ENCODE results near the gene VARS1. TPM values are rescaled to one million over a fixed set of nuclear protein-coding genes. Genes with fewer than 3 reads are reported as not detected.
A peak's percentile ranks its signal among the peaks of the same experiment; 100 is the strongest.
"Not testable (repeated sequence)": the region's sequence is repeated elsewhere in the genome, so short reads cannot be mapped to it uniquely, and the experiment has no call there.

VARS1 gene
- polyA plus RNA-seq, 2 of the 4 experiments (the other 2 are of a cell fraction) = 17.7 to 57.2 TPM

DNA sequence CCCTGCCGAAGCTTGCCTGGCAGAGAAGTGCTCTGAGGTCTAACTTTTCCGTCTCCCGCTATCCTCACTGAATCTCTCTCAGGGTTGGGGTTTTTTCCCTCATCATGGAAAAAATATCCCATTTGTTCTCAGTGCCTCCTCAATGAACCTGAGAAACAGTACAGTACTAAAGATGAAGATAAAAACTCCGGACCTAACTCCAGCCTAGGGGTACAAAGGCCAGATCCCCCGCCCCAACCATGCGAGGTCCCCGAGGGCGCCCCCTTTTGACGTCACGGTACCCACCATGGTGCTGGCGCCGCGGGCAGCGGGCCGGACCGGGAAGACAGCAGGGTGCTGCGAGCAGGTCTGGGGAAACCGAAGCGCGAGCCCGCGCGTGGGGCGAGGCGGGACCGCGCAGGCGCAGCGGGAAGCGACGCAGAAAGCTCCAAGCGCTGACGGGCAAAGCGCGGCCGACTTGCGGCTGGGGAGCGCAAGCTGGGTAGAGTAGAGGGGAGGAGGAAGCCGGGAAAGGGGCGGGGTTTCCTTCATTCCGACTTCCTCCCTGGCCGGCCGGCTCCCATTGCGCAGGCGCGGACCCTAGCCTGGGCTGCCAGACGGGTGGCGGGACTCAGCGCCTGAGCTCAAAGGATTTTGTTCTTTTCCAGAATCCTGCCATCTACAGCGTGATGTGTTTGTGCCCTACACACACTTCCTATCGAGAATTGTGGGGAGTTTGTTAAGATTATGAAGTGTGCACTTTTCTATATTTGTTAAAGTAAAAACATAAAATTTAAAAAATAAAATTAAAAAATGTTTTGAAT, 11.1 kb upstream of the VARS1 start, which contains the start of gene LSM2 (continued):
- TF ChIP-seq, protein P1, sequence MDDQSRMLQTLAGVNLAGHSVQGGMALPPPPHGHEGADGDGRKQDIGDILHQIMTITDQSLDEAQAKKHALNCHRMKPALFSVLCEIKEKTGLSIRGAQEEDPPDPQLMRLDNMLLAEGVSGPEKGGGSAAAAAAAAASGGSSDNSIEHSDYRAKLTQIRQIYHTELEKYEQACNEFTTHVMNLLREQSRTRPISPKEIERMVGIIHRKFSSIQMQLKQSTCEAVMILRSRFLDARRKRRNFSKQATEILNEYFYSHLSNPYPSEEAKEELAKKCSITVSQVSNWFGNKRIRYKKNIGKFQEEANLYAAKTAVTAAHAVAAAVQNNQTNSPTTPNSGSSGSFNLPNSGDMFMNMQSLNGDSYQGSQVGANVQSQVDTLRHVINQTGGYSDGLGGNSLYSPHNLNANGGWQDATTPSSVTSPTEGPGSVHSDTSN (IDR thresholded peaks at IDR 0.05) = no peak
- TF ChIP-seq CHD2 (IDR thresholded peaks at IDR 0.05; ENCODE audit: low read length, partially characterized antibody) (no peak), RAD21 (conservative IDR thresholded peaks at IDR 0.05 in 1 of 2, IDR thresholded peaks at IDR 0.05 in 1 of 2) (no peak; a peak in 1 of 5 replicates), POLR2A (IDR thresholded peaks at IDR 0.05; ENCODE audit: low read length) (peak; percentile 40), HOXA7 (CRISPR knock-in tag; IDR thresholded peaks at IDR 0.05) (no peak), HOXB13 (CRISPR knock-in tag; IDR thresholded peaks at IDR 0.05; ENCODE audit: low read depth) (no peak), SREBF2 (IDR thresholded peaks at IDR 0.05) (no peak), ZC3H11A (IDR thresholded peaks at IDR 0.05) (no peak), FOSB (CRISPR knock-in tag; IDR thresholded peaks at IDR 0.05) (no peak), CEBPB (IDR thresholded peaks at IDR 0.05) (no peak), KDM5A (IDR thresholded peaks at IDR 0.05) (no peak), ZSCAN20 (CRISPR knock-in tag; IDR thresholded peaks at IDR 0.05) (no peak), JUNB (IDR thresholded peaks at IDR 0.05) (no peak), BHLHE40 (IDR thresholded peaks at IDR 0.05; ENCODE audit: low read depth, low read length) (no peak), MYC (IDR thresholded peaks at IDR 0.05; ENCODE audit: borderline replicate concordance, low read length) (no peak), TP53 (CRISPR knock-in tag; IDR thresholded peaks at IDR 0.05) (no peak)
- TF ChIP-seq, protein P2, sequence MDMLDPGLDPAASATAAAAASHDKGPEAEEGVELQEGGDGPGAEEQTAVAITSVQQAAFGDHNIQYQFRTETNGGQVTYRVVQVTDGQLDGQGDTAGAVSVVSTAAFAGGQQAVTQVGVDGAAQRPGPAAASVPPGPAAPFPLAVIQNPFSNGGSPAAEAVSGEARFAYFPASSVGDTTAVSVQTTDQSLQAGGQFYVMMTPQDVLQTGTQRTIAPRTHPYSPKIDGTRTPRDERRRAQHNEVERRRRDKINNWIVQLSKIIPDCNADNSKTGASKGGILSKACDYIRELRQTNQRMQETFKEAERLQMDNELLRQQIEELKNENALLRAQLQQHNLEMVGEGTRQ (IDR thresholded peaks at IDR 0.05) = no peak
- TF ChIP-seq, protein P3, sequence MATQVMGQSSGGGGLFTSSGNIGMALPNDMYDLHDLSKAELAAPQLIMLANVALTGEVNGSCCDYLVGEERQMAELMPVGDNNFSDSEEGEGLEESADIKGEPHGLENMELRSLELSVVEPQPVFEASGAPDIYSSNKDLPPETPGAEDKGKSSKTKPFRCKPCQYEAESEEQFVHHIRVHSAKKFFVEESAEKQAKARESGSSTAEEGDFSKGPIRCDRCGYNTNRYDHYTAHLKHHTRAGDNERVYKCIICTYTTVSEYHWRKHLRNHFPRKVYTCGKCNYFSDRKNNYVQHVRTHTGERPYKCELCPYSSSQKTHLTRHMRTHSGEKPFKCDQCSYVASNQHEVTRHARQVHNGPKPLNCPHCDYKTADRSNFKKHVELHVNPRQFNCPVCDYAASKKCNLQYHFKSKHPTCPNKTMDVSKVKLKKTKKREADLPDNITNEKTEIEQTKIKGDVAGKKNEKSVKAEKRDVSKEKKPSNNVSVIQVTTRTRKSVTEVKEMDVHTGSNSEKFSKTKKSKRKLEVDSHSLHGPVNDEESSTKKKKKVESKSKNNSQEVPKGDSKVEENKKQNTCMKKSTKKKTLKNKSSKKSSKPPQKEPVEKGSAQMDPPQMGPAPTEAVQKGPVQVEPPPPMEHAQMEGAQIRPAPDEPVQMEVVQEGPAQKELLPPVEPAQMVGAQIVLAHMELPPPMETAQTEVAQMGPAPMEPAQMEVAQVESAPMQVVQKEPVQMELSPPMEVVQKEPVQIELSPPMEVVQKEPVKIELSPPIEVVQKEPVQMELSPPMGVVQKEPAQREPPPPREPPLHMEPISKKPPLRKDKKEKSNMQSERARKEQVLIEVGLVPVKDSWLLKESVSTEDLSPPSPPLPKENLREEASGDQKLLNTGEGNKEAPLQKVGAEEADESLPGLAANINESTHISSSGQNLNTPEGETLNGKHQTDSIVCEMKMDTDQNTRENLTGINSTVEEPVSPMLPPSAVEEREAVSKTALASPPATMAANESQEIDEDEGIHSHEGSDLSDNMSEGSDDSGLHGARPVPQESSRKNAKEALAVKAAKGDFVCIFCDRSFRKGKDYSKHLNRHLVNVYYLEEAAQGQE (IDR thresholded peaks at IDR 0.05) = no peak
- TF ChIP-seq, protein P4, sequence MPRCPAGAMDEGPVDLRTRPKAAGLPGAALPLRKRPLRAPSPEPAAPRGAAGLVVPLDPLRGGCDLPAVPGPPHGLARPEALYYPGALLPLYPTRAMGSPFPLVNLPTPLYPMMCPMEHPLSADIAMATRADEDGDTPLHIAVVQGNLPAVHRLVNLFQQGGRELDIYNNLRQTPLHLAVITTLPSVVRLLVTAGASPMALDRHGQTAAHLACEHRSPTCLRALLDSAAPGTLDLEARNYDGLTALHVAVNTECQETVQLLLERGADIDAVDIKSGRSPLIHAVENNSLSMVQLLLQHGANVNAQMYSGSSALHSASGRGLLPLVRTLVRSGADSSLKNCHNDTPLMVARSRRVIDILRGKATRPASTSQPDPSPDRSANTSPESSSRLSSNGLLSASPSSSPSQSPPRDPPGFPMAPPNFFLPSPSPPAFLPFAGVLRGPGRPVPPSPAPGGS (IDR thresholded peaks at IDR 0.05) = 0 out of 3 replicates have a peak, but pooled peaks have one; percentile 68

DNA sequence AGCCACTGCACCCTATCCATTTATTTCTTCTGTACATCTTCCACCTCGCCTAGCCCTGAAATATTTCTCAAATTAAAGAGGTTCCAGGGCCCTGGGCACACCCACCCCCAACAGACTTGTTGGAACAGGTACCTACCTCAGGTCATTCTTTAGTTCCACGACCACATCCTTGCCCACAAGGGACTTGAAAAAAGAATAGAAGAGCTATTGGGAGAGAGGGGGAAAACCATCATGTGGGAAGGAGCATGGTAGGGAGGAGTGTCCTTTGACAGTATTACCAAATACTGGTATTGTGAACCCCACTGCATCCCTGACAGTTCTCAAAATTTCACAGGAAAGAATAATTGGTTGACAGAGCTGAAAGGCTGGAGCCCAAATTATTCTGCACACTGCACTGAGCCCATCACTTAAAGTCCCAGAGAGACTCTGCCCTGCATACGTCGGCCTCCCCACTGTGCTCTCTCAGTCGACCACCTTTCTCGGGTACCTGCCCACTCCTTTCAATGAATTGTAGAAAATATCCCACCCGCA, 10.5 kb upstream of the VARS1 start:
- peak; percentile 49 to 50; a peak in 4 of 6 replicates for ATAC-seq
- Histone ChIP-seq H3K4me3 (peak overlapping the region; percentile 56), H3K27ac (peak overlapping the region; percentile 84 to 92), H3K4me2 (peak overlapping the region; percentile 75), H3K4me1 (peaks cover 12% of the 10 kb centered on the region), H3K9me3 (no peaks in the 10 kb centered on the region)
- TF ChIP-seq ZFP36 (IDR thresholded peaks at IDR 0.05; ENCODE audit: borderline replicate concordance, partially characterized antibody) = no peak
- TF ChIP-seq ESRRA (IDR thresholded peaks at IDR 0.05; ENCODE audit: borderline replicate concordance, low read length) = no peak
- TF ChIP-seq MAFK (IDR thresholded peaks at IDR 0.05; ENCODE audit: partially characterized antibody) = no peak
- TF ChIP-seq ZNF302 (CRISPR knock-in tag; IDR thresholded peaks at IDR 0.05) = no peak
- FAIRE-seq = no peak
- no peak for DNase-seq (ENCODE audit: low read depth in 1 of 2, low spot score in 1 of 2)
- ChIA-PET POLR2A (interaction anchor here (0.5 to 2.2 kb wide), 4 partner anchors 9 to 21 kb away, joined by 3 to 54 read pairs (median 18); partner anchors contain the start of genes HSPA1A, HSPA1B, HSPA1L and VARS1), CTCF (interaction anchor here (0.8 to 4.1 kb wide), 9 partner anchors 10 to 78 kb away, joined by 3 to 27 read pairs (median 5); partner anchors contain the start of genes DDAH2 and VARS1)
- 17% methylated on average over 7 of the region's 7 CpGs for WGBS (ENCODE audit: missing lambda C conversion rate)

DNA sequence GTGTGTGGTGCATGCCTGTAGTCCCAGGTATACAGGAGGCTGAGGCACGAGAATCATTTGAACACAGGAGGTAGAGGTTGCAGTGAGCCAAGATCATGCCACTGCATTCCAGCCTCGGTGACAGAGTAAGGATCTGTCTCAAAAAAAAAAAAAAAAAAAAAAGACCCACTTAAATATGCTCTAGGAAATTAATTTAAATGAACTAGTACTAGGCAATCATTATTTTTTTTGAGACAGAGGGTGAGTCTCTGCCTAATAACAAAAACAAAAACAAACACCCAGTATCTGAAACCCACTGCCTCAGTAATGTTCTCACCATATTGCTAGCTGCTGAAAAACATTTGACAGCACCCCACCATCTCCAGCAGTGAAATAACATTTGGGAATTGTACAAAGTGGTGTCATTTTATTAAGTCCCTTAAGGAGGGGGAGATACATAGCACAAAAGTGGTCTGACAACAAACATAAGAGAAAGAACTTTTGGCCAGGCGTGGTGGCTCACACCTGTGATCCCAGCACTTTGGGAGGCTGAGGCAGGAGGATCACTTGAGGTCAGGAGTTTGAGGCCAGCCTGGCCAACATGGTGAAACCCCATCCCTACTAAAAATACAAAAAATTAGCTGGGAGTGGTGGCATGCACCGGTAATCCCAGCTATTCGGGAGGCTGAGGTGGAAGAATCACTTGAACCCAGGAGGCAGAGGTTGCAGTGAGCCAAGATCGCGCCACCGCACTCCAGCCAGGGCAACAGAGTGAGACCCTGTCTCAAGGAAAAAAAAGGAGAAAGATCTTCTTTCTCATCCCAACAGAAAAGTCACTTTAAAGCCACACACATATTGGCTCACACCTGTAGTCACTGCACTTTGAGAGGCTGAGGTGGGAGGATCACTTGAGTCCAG, 5.7 kb upstream of the VARS1 start:
- not testable (repeated sequence) for H3K4me1 ChIP-seq; FAIRE-seq; H3K9me3 ChIP-seq; ATAC-seq; H3K27ac ChIP-seq; H3K4me3 ChIP-seq; DNase-seq (ENCODE audit: low read depth in 1 of 2, low spot score in 1 of 2); H3K4me2 ChIP-seq
- POLR2A ChIA-PET = interaction anchor here (1.1 kb wide), 1 partner anchor 14 kb away, joined by 4 read pairs; the partner anchor contains the start of genes HSPA1A and HSPA1L
- CTCF ChIA-PET = interaction anchor here (0.8 to 2.7 kb wide), 4 partner anchors 11 to 72 kb away, joined by 3 to 12 read pairs (median 4); partner anchors contain the start of gene DDAH2
- WGBS (ENCODE audit: missing lambda C conversion rate) = 96% methylated on average over 8 of the region's 8 CpGs

All from A549 (cell line).